ENCODE data around the gene SYT11. TPM values are rescaled to one million over a fixed set of nuclear protein-coding genes. Genes with fewer than 3 reads are reported as not detected.
"Not testable (repeated sequence)": the region's sequence is repeated elsewhere in the genome, so short reads cannot be mapped to it uniquely, and the experiment has no call there.

The SYT11 gene
- total RNA-seq, 2 experiments from 2014 or later: 8.7 to 9.2 TPM

DNA sequence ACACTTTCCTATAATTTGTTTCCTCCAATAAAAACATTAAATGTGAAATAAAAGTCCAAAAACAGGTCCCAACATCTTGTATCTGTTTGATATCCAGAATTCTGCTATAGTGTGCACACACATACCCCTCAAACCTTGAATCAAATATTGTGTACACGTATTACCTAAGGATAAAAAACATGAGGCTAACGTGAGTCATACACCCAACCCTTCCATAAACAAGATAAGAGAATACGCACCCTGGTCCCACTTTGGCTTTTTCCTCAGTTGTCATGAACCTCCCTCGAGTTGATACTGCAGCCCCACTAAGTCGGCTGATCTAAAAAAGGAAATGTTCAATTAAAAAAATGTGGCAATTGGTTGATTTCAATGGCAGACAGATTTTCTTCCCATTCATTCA lies 69.7 kb downstream of the SYT11 start:
- no peak for TF ChIP-seq CTCF (IDR thresholded peaks at IDR 0.05)
- peak overlapping the region; percentile 31 for H3K27ac Mint-ChIP-seq
- intact Hi-C loops (cut with micrococcal nuclease): no loop called here
- H3K4me3 Mint-ChIP-seq: no peak overlapping the region
- H3K36me3 Mint-ChIP-seq (ENCODE audit: low read depth): peaks cover 56% of the 10 kb centered on the region
- ATAC-seq (no peak), DNase-seq (no peak)
- peaks cover 36% of the 10 kb centered on the region for H3K4me1 Mint-ChIP-seq (ENCODE audit: low read depth)
- H3K27me3 Mint-ChIP-seq: no peaks in the 10 kb centered on the region
- H3K9me3 Mint-ChIP-seq: no peaks in the 10 kb centered on the region
- ChIA-PET CTCF (interaction anchor here (1.9 kb wide), 1 partner anchor 61 kb away, joined by 7 read pairs; no protein-coding TSS in a partner anchor), POLR2A (interaction anchor here (0.6 to 5.5 kb wide), 3 partner anchors 7 to 100 kb away, joined by 3 to 35 read pairs (median 18); partner anchors contain the start of gene ARHGEF2)

DNA sequence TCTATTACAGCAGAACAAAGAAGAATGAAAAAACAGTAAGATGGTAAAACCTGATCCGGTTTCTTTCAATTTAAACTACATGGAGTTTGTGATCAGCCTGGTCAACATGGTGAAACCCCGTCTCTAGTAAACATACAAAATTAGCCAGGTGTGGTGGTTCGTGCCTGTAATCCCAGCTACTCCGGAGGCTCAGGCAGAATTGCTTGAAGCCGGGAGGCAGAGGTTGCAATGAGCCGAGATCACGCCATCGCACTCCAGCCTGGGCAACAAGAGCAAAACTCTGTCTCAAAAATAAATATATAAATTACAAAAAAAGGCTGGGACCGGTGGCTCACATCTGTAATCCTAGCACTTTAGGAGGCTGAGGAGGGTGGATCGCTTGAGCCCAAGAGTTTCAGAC lies 71.4 kb downstream of the SYT11 start:
- ChIA-PET CTCF (interaction anchor here (1.2 to 6.1 kb wide), 4 partner anchors 48 to 123 kb away, joined by 3 to 78 read pairs (median 6); partner anchors contain the start of genes ARHGEF2, LAMTOR2 and UBQLN4), POLR2A (interaction anchor here (0.5 to 6.0 kb wide), 6 partner anchors 9 to 1764 kb away, joined by 3 to 46 read pairs (median 11); partner anchors contain the start of gene ARHGEF2)
- Mint-ChIP-seq H3K4me3 (peak overlapping the region; percentile 38), H3K27ac (peak overlapping the region; percentile 70), H3K4me1 (ENCODE audit: low read depth) (peaks cover 36% of the 10 kb centered on the region), H3K36me3 (ENCODE audit: low read depth) (peaks cover 52% of the 10 kb centered on the region)
- DNase-seq; ATAC-seq; H3K27me3 Mint-ChIP-seq; H3K9me3 Mint-ChIP-seq; intact Hi-C loops (cut with micrococcal nuclease): not testable (repeated sequence)

DNA sequence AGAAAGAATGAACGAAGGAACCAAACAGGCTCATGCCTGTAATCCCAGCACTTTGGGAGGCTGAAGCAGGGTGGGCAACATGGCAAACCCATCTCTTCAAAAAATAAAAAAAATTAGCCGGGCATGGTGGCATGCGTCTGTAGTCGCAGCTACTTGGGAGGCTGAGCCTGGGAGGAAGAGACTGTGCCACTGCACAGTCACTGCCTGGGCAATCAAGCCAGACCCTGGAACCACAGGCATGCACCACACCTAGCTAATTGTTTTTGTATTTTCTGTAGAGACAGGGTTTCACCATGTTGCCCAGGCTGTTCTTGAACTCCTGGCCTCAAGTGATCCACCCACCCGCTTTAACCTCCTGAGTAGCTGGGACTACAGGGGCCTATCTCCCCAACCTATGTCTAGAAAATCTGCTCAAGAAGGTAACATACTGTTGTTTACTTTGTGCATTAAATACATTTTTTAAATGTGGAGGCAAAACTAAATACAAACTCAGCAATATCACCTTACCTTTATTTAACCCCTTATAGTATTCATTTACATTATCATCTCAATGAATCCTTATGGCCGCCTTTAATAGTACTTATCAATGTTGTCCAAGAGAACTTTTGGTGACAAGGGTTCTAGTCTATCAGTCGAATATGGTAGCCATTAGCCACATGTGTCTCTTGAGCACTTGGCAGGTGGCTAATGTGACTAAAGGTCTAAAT lies 72.1 kb downstream of the SYT11 start:
- Mint-ChIP-seq H3K36me3 (ENCODE audit: low read depth) (peaks cover 49% of the 10 kb centered on the region), H3K27ac (peak overlapping the region; percentile 27), H3K4me3 (no peak overlapping the region), H3K9me3 (no peaks in the 10 kb centered on the region), H3K27me3 (no peaks in the 10 kb centered on the region), H3K4me1 (ENCODE audit: low read depth) (peaks cover 39% of the 10 kb centered on the region)
- CTCF ChIA-PET: interaction anchor here (1.2 to 6.1 kb wide), 4 partner anchors 45 to 135 kb away, joined by 3 to 78 read pairs (median 12); partner anchors contain the start of genes LAMTOR2 and UBQLN4
- DNase-seq (no peak), ATAC-seq (no peak)
- TF ChIP-seq CTCF (IDR thresholded peaks at IDR 0.05): no peak
- intact Hi-C loops (cut with micrococcal nuclease): no loop called here
- POLR2A ChIA-PET: interaction anchor here (0.5 to 6.0 kb wide), 8 partner anchors 10 to 1765 kb away, joined by 3 to 46 read pairs (median 4); partner anchors contain the start of gene ARHGEF2

DNA sequence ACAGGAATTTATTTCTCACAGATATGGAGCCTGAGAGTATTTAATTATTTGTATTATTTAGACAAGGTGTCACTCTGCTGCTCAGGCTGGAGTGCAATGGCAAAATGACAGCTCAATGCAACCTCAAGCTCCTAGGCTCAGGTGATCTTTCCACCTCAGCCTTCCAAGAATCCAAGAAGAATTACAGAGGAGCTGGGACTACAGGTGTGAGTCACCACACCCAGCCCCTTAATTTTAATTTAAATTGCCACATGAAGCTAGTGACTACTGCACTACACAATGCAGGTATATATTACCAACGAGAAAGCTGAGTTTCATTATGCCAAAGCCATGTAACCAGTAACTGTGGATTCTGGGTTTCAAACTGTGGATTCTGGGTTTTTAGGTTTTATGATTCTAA lies 72.7 kb downstream of the SYT11 start:
- Mint-ChIP-seq H3K4me3 (no peak overlapping the region), H3K27me3 (no peaks in the 10 kb centered on the region), H3K27ac (peak overlapping the region; percentile 27), H3K4me1 (ENCODE audit: low read depth) (peaks cover 39% of the 10 kb centered on the region), H3K9me3 (no peaks in the 10 kb centered on the region), H3K36me3 (ENCODE audit: low read depth) (peaks cover 43% of the 10 kb centered on the region)
- intact Hi-C loops (cut with micrococcal nuclease): no loop called here
- DNase-seq (no peak), ATAC-seq (no peak)
- POLR2A ChIA-PET: interaction anchor here (0.7 to 6.0 kb wide), 9 partner anchors 10 to 64 kb away, joined by 3 to 46 read pairs (median 4); partner anchors contain the start of gene ARHGEF2
- TF ChIP-seq CTCF (IDR thresholded peaks at IDR 0.05): no peak
- CTCF ChIA-PET: interaction anchor here (0.6 to 6.1 kb wide), 7 partner anchors 10 to 134 kb away, joined by 3 to 78 read pairs (median 3); no protein-coding TSS in a partner anchor

- H3K27ac Mint-ChIP-seq: peak overlapping the region; percentile 61
- intact Hi-C loops (cut with micrococcal nuclease): no loop called here
These were observed 73.1 kb downstream of the SYT11 start for GRCh38 chr1:155932487-155932886.

More at GRCh38 chr1:155932487-155932886, 73.1 kb downstream of the SYT11 start:
- Mint-ChIP-seq H3K9me3 (no peaks in the 10 kb centered on the region), H3K4me3 (no peak overlapping the region), H3K36me3 (ENCODE audit: low read depth) (peaks cover 39% of the 10 kb centered on the region), H3K4me1 (ENCODE audit: low read depth) (peaks cover 39% of the 10 kb centered on the region), H3K27me3 (no peaks in the 10 kb centered on the region)
- ChIA-PET POLR2A (interaction anchor here (0.8 to 6.0 kb wide), 8 partner anchors 10 to 64 kb away, joined by 3 to 46 read pairs (median 4); partner anchors contain the start of gene ARHGEF2), CTCF (interaction anchor here (0.6 to 6.1 kb wide), 9 partner anchors 10 to 134 kb away, joined by 3 to 78 read pairs (median 4); no protein-coding TSS in a partner anchor)
- TF ChIP-seq CTCF (IDR thresholded peaks at IDR 0.05): no peak
- ATAC-seq: no peak
- DNase-seq: no peak

All from activated CD8-positive, alpha-beta T cell treated with anti-CD3 and anti-CD28 coated beads for 36 hours (primary cell).